D341Med (cell line): ENCODE data around the gene PPIH.
"Not testable (repeated sequence)": the region's sequence is repeated elsewhere in the genome, so short reads cannot be mapped to it uniquely, and the experiment has no call there.

Experiments used
- DNase-seq: peaks from one replicate; pipeline ENCODE4 v3.0.0; 2012; ENCODE audit warnings: low spot score

Gene PPIH

GRCh38 chr1:42657981-42658876, at the start of gene PPIH:
Gene PPIH (plus strand): TSS chr1:42658423. CDS start chr1:42658447, 24 bp downstream.
- peak; percentile 95 for DNase-seq

- DNase-seq = no peak
These were observed 44.5 kb upstream of the PPIH start for GRCh38 chr1:42613803-42614131.

GRCh38 chr1:42618866-42619265, 39.4 kb upstream of the PPIH start:
- no peak for DNase-seq

- no peak for DNase-seq
These were observed 37.9 kb upstream of the PPIH start for GRCh38 chr1:42620307-42620706.

- not testable (repeated sequence) for DNase-seq
These were observed 37.0 kb upstream of the PPIH start for GRCh38 chr1:42621180-42621579.

- DNase-seq = not testable (repeated sequence)
These were observed 31.0 kb upstream of the PPIH start for GRCh38 chr1:42627205-42627604.

GRCh38 chr1:42639116-42639515, 19.1 kb upstream of the PPIH start:
- peak; percentile 26 for DNase-seq

GRCh38 chr1:42646056-42646455, 12.2 kb upstream of the PPIH start:
- DNase-seq = no peak

GRCh38 chr1:42657201-42657600, 1.0 kb upstream of the PPIH start:
- DNase-seq = no peak

GRCh38 chr1:42658877-42659337, 684 bp downstream of the PPIH start:
- no peak for DNase-seq

- no peak for DNase-seq
These were observed 2.8 kb downstream of the PPIH start for GRCh38 chr1:42660907-42661500.

- no peak for DNase-seq
These were observed 11.7 kb downstream of the PPIH start for GRCh38 chr1:42669936-42670335.

GRCh38 chr1:42670425-42670824, 12.2 kb downstream of the PPIH start:
- DNase-seq = no peak

GRCh38 chr1:42674214-42674613, 16.0 kb downstream of the PPIH start:
- no peak for DNase-seq

- no peak for DNase-seq
These were observed 16.5 kb downstream of the PPIH start for GRCh38 chr1:42674682-42675081.

GRCh38 chr1:42675467-42675866, 17.2 kb downstream of the PPIH start:
- DNase-seq = no peak

GRCh38 chr1:42676534-42677087, 18.4 kb downstream of the PPIH start:
- no peak for DNase-seq

GRCh38 chr1:42679364-42679983, 21.3 kb downstream of the PPIH start:
- no peak for DNase-seq

- DNase-seq = no peak
These were observed 21.8 kb downstream of the PPIH start for GRCh38 chr1:42680055-42680454.

- no peak for DNase-seq
These were observed 22.9 kb downstream of the PPIH start for GRCh38 chr1:42680921-42681683.

- DNase-seq = peak; percentile 94
These were observed 23.7 kb downstream of the PPIH start, which contains the start of gene YBX1 for GRCh38 chr1:42681741-42682483. Gene YBX1 (plus strand): TSS chr1:42682418. CDS start chr1:42682566, 148 bp downstream.
